ENCODE data around the gene HS6ST2.

GRCh38 chrX:132740316-132741123, 217.9 kb downstream of the HS6ST2 start:
- no peak for TF ChIP-seq EZH2 (IDR thresholded peaks at IDR 0.05; ENCODE audit: low read depth)
- TF ChIP-seq CTCF (conservative IDR thresholded peaks at IDR 0.05), result peak; percentile 93

Data from PC-9 (cell line).